Measurements from ENCODE around the gene SNX9.
"Not testable (repeated sequence)": the region's sequence is repeated elsewhere in the genome, so short reads cannot be mapped to it uniquely, and the experiment has no call there.

The SNX9 gene

GRCh38 chr6:157832250-157832967 lies 9.4 kb downstream of the SNX9 start:
- Histone ChIP-seq H3K27ac (no peak overlapping the region), H3K27me3 (no peaks in the 10 kb centered on the region), H3K9me3 (replicated peaks in 1 of 11) (peaks cover 0 to 18% (median 10%) of the 10 kb centered on the region in 11 experiments; a peak in 14 of 22 replicates), H3K36me3 (peaks cover 0 to 22% (median 0%) of the 10 kb centered on the region in 11 experiments; a peak in 3 of 22 replicates), H3K9ac (no peak overlapping the region), H3K4me3 (no peak overlapping the region), H3K4me2 (peak overlapping the region in 2 of 11 experiments; percentile 76 to 81; a peak in 5 of 22 replicates), H4K20me1 (peaks cover 0 to 99% (median 0%) of the 10 kb centered on the region in 11 experiments; a peak in 4 of 22 replicates), H3K4me1 (peaks cover 16 to 43% (median 27%) of the 10 kb centered on the region in 10 experiments)
- TF ChIP-seq Cebpa-rat (IDR thresholded peaks at IDR 0.05), result no peak

DNA sequence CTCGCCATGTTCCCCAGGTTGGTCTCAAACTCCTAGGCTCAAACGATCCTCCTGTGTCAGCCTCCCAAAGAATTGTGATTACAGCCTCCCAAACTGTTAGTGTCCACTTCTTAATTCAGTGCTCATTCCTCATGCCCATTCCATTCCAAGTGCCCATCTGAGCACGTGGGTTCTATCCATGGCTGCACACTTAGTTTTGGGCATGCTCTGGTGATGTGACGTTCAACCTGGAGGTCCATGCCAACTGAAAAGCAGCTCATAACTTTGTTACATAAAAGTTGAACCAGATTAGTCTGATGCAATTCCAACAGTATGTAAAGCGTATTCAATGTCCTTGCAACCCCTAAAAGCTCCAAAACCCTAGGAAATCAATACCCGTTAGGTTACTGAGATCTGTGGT lies 11.5 kb downstream of the SNX9 start:
- Histone ChIP-seq H3K27me3 (no peaks in the 10 kb centered on the region), H4K20me1 (peaks cover 0 to 100% (median 0%) of the 10 kb centered on the region in 11 experiments; a peak in 5 of 22 replicates), H3K36me3 (peaks cover 0 to 15% (median 0%) of the 10 kb centered on the region in 11 experiments; a peak in 3 of 22 replicates), H3K4me2 (peak overlapping the region in 5 of 11 experiments; percentile 26 to 71 (median 46); a peak in 5 of 22 replicates), H3K4me1 (peaks cover 16 to 54% (median 27%) of the 10 kb centered on the region in 10 experiments), H3K4me3 (no peak overlapping the region), H3K27ac (no peak overlapping the region), H3K9ac (no peak overlapping the region), H3K9me3 (replicated peaks in 1 of 11) (peaks cover 0 to 18% (median 10%) of the 10 kb centered on the region in 11 experiments; a peak in 14 of 22 replicates)
- no peak for TF ChIP-seq Cebpa-rat (IDR thresholded peaks at IDR 0.05)

DNA sequence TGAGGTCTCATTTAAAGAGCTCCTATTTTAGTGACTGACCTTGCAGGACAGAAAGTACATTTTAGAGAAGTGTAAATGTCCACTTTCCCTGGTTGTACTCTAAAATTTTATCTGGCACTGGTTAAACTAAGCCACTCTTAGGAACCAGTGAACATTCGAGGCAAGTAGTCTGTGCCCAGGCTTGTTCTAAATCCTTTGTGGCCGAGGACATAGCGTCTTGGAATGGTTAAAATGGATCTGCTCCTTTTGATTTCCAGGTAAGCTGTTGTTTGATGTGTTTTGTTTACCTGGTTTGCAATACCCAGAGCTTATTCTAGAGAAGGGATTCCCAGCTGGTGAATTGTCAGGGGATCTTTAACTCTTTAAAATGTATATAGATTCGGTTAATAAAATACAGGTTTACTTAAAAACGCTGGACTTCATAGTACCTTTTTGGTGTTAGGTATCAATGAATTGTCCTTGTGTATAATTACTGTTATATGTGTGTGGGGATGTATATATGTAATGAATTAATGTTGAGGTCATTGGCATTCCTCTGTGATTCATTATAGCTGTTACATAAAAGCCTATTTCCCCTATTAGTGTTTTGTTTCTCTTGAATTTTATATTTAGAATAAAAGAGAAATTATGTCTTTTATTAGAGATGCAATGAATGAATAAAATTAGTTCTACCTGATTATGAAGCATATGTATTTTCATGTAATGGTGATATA lies 15.8 kb downstream of the SNX9 start:
- Histone ChIP-seq H3K27ac (no peak overlapping the region), H4K20me1 (peaks cover 0 to 100% (median 0%) of the 10 kb centered on the region in 11 experiments; a peak in 6 of 22 replicates)

GRCh38 chr6:157839606-157840005 lies 16.6 kb downstream of the SNX9 start:
- peaks cover 0 to 100% (median 0%) of the 10 kb centered on the region in 11 experiments; a peak in 6 of 22 replicates for H4K20me1 ChIP-seq
- H3K4me1 ChIP-seq, result peaks cover 0 to 28% (median 0%) of the 10 kb centered on the region in 10 experiments; a peak in 4 of 20 replicates
- peaks cover 0 to 7% (median 0%) of the 10 kb centered on the region in 11 experiments; a peak in 2 of 22 replicates for H3K36me3 ChIP-seq
- TF ChIP-seq Cebpa-rat (IDR thresholded peaks at IDR 0.05), result no peak
- no peaks in the 10 kb centered on the region for H3K27me3 ChIP-seq
- H3K4me2 ChIP-seq, result no peak overlapping the region
- no peak overlapping the region for H3K9ac ChIP-seq
- no peak overlapping the region for H3K4me3 ChIP-seq
- H3K9me3 ChIP-seq (replicated peaks in 1 of 11), result 0 out of 22 replicates have a peak, but pooled peaks cover 0 to 5% (median 0%) of the 10 kb centered on the region in 11 experiments
- H3K27ac ChIP-seq, result no peak overlapping the region

More for the DNA sequence above, 15.8 kb downstream of the SNX9 start:
- H3K27me3 ChIP-seq, result no peaks in the 10 kb centered on the region
- no peak overlapping the region for H3K4me3 ChIP-seq
- no peak overlapping the region for H3K4me2 ChIP-seq
- H3K36me3 ChIP-seq, result peaks cover 0 to 7% (median 0%) of the 10 kb centered on the region in 11 experiments; a peak in 2 of 22 replicates
- H3K4me1 ChIP-seq, result peaks cover 2 to 32% (median 4%) of the 10 kb centered on the region in 10 experiments
- 0 out of 22 replicates have a peak, but pooled peaks cover 0 to 5% (median 0%) of the 10 kb centered on the region in 11 experiments for H3K9me3 ChIP-seq (replicated peaks in 1 of 11)
- TF ChIP-seq Cebpa-rat (IDR thresholded peaks at IDR 0.05), result no peak
- no peak overlapping the region for H3K9ac ChIP-seq

GRCh38 chr6:157840261-157840660 lies 17.2 kb downstream of the SNX9 start:
- H3K4me1 ChIP-seq, result peaks cover 0 to 33% (median 0%) of the 10 kb centered on the region in 10 experiments; a peak in 6 of 20 replicates
- no peak overlapping the region for H3K9ac ChIP-seq
- no peak overlapping the region for H3K4me2 ChIP-seq
- 0 out of 22 replicates have a peak, but pooled peaks cover 0 to 5% (median 0%) of the 10 kb centered on the region in 11 experiments for H3K9me3 ChIP-seq (replicated peaks in 1 of 11)
- no peaks in the 10 kb centered on the region for H3K27me3 ChIP-seq
- no peak overlapping the region for H3K27ac ChIP-seq
- H3K36me3 ChIP-seq, result peaks cover 0 to 7% (median 0%) of the 10 kb centered on the region in 11 experiments; a peak in 2 of 22 replicates
- H4K20me1 ChIP-seq, result peaks cover 0 to 100% (median 0%) of the 10 kb centered on the region in 11 experiments; a peak in 6 of 22 replicates
- TF ChIP-seq Cebpa-rat (IDR thresholded peaks at IDR 0.05), result no peak
- H3K4me3 ChIP-seq, result no peak overlapping the region

DNA sequence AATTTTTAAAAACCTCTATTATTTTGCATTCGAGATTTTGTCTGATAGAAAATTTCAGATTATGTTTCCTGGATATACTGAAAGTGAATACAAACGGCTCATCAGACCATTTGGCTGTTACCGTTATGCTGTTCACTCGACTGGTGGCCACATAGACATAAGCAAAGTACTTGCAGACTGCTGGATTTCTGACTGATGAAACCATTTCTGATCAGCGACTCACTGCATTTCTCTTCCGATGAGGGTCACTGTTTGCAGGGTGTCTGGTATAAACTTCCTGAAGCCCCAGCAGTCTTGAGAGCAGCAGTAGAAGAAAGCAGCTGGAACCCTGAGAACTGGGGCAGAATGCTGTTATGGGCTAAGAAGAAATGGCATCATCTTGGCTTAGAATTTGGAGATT lies 17.7 kb downstream of the SNX9 start:
- no peaks in the 10 kb centered on the region for H3K9me3 ChIP-seq (replicated peaks in 1 of 11)
- TF ChIP-seq Cebpa-rat (IDR thresholded peaks at IDR 0.05), result no peak
- no peak overlapping the region for H3K4me3 ChIP-seq
- peak overlapping the region in 2 of 11 experiments; percentile 10 to 48; a peak in 2 of 22 replicates for H3K4me2 ChIP-seq
- peaks cover 1 to 38% (median 4%) of the 10 kb centered on the region in 10 experiments; a peak in 18 of 20 replicates for H3K4me1 ChIP-seq
- no peaks in the 10 kb centered on the region for H3K27me3 ChIP-seq
- H4K20me1 ChIP-seq, result peaks cover 0 to 100% (median 0%) of the 10 kb centered on the region in 11 experiments; a peak in 6 of 22 replicates
- no peak overlapping the region for H3K27ac ChIP-seq
- H3K36me3 ChIP-seq, result peaks cover 0 to 2% (median 0%) of the 10 kb centered on the region in 11 experiments; a peak in 2 of 22 replicates
- no peak overlapping the region for H3K9ac ChIP-seq

DNA sequence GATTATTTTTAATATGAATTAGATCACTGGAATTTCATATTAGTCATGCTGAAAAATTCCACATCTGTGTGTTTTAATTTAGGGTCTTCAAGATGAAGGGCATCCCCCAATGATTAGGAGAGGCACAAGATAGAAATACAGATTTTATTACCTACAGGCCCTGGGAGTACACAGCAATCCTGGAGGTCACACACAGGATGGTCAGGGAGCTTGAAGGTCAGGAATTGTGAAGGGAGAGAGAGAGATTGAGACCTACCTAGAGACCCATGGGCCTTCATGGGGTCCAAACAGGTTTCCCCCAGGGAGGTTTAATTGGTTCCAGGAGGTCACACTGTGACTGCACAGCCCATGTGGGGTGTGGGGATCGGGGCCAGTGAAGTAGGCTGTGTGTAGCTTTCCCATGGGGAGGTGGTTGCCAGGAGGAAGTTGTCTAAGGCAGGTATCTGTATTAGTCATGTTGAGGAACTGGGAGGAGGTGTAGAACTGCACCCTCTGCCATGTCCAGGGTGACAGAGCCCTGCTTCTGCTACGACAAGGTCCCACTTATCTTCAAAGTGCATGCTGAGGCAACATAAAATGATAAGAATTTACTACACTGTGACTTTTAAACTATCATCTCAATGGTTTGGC lies 18.3 kb downstream of the SNX9 start:
- Histone ChIP-seq H3K27me3 (no peaks in the 10 kb centered on the region), H3K9ac (no peak overlapping the region), H4K20me1 (peaks cover 0 to 100% (median 0%) of the 10 kb centered on the region in 11 experiments; a peak in 6 of 22 replicates), H3K36me3 (no peaks in the 10 kb centered on the region; a peak in 1 of 22 replicates), H3K9me3 (replicated peaks in 1 of 11) (no peaks in the 10 kb centered on the region), H3K4me2 (peak overlapping the region in 2 of 11 experiments; percentile 46 to 48; a peak in 4 of 22 replicates), H3K4me1 (peaks cover 6 to 44% (median 9%) of the 10 kb centered on the region in 10 experiments; a peak in 19 of 20 replicates), H3K27ac (no peak overlapping the region), H3K4me3 (no peak overlapping the region)
- TF ChIP-seq Cebpa-rat (IDR thresholded peaks at IDR 0.05), result no peak

DNA sequence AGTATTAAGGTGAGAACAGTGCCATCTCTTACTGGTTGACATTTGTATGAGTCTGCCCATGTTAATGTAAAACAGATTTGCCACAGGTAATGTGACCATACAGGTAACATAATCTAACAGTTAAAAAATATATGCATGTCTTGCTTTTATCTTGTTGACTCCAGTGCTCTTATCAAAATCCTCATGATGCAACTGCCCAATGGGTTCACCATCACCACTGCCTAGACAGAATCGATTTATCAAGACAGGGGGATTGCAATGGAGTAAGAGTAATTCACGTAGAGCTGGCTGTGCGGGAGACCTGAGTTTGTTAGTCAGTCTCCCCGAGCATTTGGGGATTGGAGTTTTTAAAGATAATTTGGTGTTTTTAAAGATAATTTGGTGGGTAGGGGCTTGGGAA lies 19.2 kb downstream of the SNX9 start:
- Histone ChIP-seq H3K27ac (no peak overlapping the region), H4K20me1 (peaks cover 0 to 100% (median 0%) of the 10 kb centered on the region in 11 experiments; a peak in 6 of 22 replicates), H3K36me3 (no peaks in the 10 kb centered on the region; a peak in 1 of 22 replicates), H3K4me3 (no peak overlapping the region), H3K9me3 (replicated peaks in 1 of 11) (no peaks in the 10 kb centered on the region), H3K4me2 (no peak overlapping the region), H3K9ac (no peak overlapping the region), H3K4me1 (peaks cover 13 to 53% (median 16%) of the 10 kb centered on the region in 10 experiments; a peak in 19 of 20 replicates), H3K27me3 (no peaks in the 10 kb centered on the region)
- no peak for TF ChIP-seq Cebpa-rat (IDR thresholded peaks at IDR 0.05)

- H3K4me2 ChIP-seq; H3K36me3 ChIP-seq; H3K4me3 ChIP-seq; H3K9me3 ChIP-seq (replicated peaks in 1 of 11); H3K27ac ChIP-seq; H3K27me3 ChIP-seq; H3K9ac ChIP-seq: not testable (repeated sequence)
- Histone ChIP-seq H4K20me1 (peaks cover 0 to 100% (median 0%) of the 10 kb centered on the region in 11 experiments; a peak in 6 of 22 replicates), H3K4me1 (peaks cover 13 to 43% (median 16%) of the 10 kb centered on the region in 10 experiments; a peak in 19 of 20 replicates)
Observed at GRCh38 chr6:157844196-157844595, 21.1 kb downstream of the SNX9 start.
